Measurements from ENCODE around the gene TYMP.

- TF ChIP-seq CTCF (IDR thresholded peaks at IDR 0.05) (no peak), POLR2A (IDR thresholded peaks at IDR 0.05) (no peak), POLR2AphosphoS5 (IDR thresholded peaks at IDR 0.05; ENCODE audit: insufficient read depth in 1 of 2, low read depth in 1 of 2) (no peak)
Measured at GRCh38 chr22:50551160-50551752, 21.4 kb upstream of the TYMP start.
